Hepatocyte (in vitro differentiated cells): ENCODE data around the gene BCL2A1. TPM values are rescaled to one million over a fixed set of nuclear protein-coding genes. Genes with fewer than 3 reads are reported as not detected.
A peak's percentile ranks its signal among the peaks of the same experiment; 100 is the strongest.
"Not testable (repeated sequence)": the region's sequence is repeated elsewhere in the genome, so short reads cannot be mapped to it uniquely, and the experiment has no call there.

Source experiments
- DNase-seq: peaks from one replicate; pipeline ENCODE4 v3.0.0-alpha.2; 2016; ENCODE audit warnings: low spot score
- H2AFZ ChIP-seq: fragments of 200-600 bp; sonication (generic); 2 replicates; pipeline ENCODE4 v1.6.0; 2016; ENCODE audit warnings: antibody characterized with exemption, mild to moderate bottlenecking
- H3K27ac ChIP-seq: fragments of 200-600 bp; sonication (generic); 2 replicates; pipeline ENCODE4 v1.5.1; 2016; ENCODE audit warnings: mild to moderate bottlenecking
- H3K27me3 ChIP-seq: fragments of 200-600 bp; sonication (generic); 2 replicates; pipeline ENCODE4 v1.6.1; 2016
- H3K36me3 ChIP-seq: fragments of 200-600 bp; sonication (generic); replicated peaks from 2 replicates; pipeline ENCODE4 v1.5.1; 2016; ENCODE audit warnings: low read depth; ENCODE audit not compliant: insufficient read depth
- H3K4me1 ChIP-seq: fragments of 200-600 bp; sonication (generic); 2 replicates; pipeline ENCODE4 v1.5.1; 2016; ENCODE audit warnings: mild to moderate bottlenecking, moderate library complexity; ENCODE audit not compliant: insufficient read depth
- H3K4me2 ChIP-seq: fragments of 200-600 bp; sonication (generic); 2 replicates; pipeline ENCODE4 v1.6.0; 2016
- H3K4me3 ChIP-seq: fragments of 200-600 bp; sonication (generic); 2 replicates; pipeline ENCODE4 v1.5.1; 2016; ENCODE audit warnings: mild to moderate bottlenecking
- H3K79me2 ChIP-seq: fragments of 200-600 bp; sonication (generic); 2 replicates; pipeline ENCODE4 v1.6.0; 2017; ENCODE audit warnings: mild to moderate bottlenecking
- H3K9me2 ChIP-seq: fragments of 200-600 bp; sonication (generic); replicated peaks from 2 replicates; pipeline ENCODE4 v1.6.0; 2017; ENCODE audit warnings: mild to moderate bottlenecking; ENCODE audit not compliant: insufficient read depth
- H3K9me3 ChIP-seq: fragments of 200-600 bp; sonication (generic); 2 replicates; pipeline ENCODE4 v1.5.1; 2016; ENCODE audit warnings: low read depth, mild to moderate bottlenecking
- H4K20me1 ChIP-seq: fragments of 200-600 bp; sonication (generic); 2 replicates; pipeline ENCODE4 v1.6.0; 2016; ENCODE audit warnings: mild to moderate bottlenecking; ENCODE audit not compliant: insufficient read depth, poor library complexity, severe bottlenecking
- EZH2 ChIP-seq: fragments of 200-600 bp; sonication (generic); IDR thresholded peaks from 2 replicates; pipeline ENCODE4 v1.6.1; 2016; ENCODE audit warnings: antibody characterized with exemption, mild to moderate bottlenecking, borderline replicate concordance
- EZH2phosphoT487 ChIP-seq: fragments of 200-600 bp; sonication (generic); IDR thresholded peaks from one replicate; pipeline ENCODE4 v1.6.1; 2018; ENCODE audit warnings: antibody characterized with exemption, mild to moderate bottlenecking, low read depth, moderate library complexity; ENCODE audit not compliant: unreplicated experiment, severe bottlenecking
- WGBS: methylation state at CpG from one replicate; pipeline ENCODE4 v1.1.6; 2016; ENCODE audit warnings: low lambda C conversion rate; ENCODE audit errors: missing lambda C conversion rate; 5-methylcytosine and 5-hydroxymethylcytosine counted together
- polyA plus RNA-seq: library from polyadenylated mRNA; unstranded; fragments of >200 nt; fragmentation: Nextera tagmentation; extraction: Ambion mirVana; gene quantifications from 2 replicates; pipeline ENCODE4 v1.2.1, GENCODE V29; 2016
- total RNA-seq: library from RNA; depleted of rRNA; stranded (reverse); fragments of >200 nt; gene quantifications from 2 replicates; pipeline ENCODE4 v1.2.3, GENCODE V29; 2014
- TF ChIP-seq, protein P1 (sequence below): fragments of 200-600 bp; sonication (generic); IDR thresholded peaks from 2 replicates; pipeline ENCODE4 v1.5.1; 2016; ENCODE audit warnings: antibody characterized with exemption, mild to moderate bottlenecking; ENCODE audit not compliant: poor library complexity

Gene BCL2A1
- total and polyA plus RNA-seq, 2 experiments from 2014 or later, result 9.9 to 11.1 TPM

DNA sequence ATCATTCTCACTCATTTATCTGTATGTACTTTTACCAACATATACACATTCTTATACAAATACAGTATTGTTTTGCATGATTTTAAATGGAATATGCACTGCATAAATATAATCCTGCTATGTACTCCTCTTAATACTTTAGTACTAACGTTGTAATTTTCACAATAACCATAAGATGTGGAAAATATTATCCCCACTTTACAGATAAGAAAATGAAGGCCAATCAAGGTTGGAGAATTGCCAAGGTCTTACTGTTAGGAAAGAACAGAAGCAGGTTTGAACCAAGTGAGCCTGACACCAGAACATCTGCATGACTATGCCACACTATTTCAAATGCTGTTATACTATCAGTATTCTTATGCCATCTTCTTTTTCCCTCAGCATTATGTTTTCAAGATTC is 32.9 kb downstream of the BCL2A1 start:
- TF ChIP-seq, protein P1, sequence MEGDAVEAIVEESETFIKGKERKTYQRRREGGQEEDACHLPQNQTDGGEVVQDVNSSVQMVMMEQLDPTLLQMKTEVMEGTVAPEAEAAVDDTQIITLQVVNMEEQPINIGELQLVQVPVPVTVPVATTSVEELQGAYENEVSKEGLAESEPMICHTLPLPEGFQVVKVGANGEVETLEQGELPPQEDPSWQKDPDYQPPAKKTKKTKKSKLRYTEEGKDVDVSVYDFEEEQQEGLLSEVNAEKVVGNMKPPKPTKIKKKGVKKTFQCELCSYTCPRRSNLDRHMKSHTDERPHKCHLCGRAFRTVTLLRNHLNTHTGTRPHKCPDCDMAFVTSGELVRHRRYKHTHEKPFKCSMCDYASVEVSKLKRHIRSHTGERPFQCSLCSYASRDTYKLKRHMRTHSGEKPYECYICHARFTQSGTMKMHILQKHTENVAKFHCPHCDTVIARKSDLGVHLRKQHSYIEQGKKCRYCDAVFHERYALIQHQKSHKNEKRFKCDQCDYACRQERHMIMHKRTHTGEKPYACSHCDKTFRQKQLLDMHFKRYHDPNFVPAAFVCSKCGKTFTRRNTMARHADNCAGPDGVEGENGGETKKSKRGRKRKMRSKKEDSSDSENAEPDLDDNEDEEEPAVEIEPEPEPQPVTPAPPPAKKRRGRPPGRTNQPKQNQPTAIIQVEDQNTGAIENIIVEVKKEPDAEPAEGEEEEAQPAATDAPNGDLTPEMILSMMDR, result no peak
- TF ChIP-seq EZH2, result no peak
- no peak for TF ChIP-seq EZH2phosphoT487
- H3K9me2 ChIP-seq, result no peaks in the 10 kb centered on the region
- WGBS, result 39% methylated on average over 1 of the region's 1 CpG

GRCh38 chr15:79935556-79936201 is 35.3 kb downstream of the BCL2A1 start:
- not testable (repeated sequence) for H3K79me2 ChIP-seq, H3K9me3 ChIP-seq, H3K4me3 ChIP-seq, H3K9me2 ChIP-seq, H3K36me3 ChIP-seq, H4K20me1 ChIP-seq, H3K27me3 ChIP-seq
- peaks cover 11% of the 10 kb centered on the region for H3K4me1 ChIP-seq
- peak overlapping the region; percentile 74 for H3K27ac ChIP-seq
- peak; percentile 31 for DNase-seq
- WGBS, result 19% methylated on average over 7 of the region's 7 CpGs
- peak overlapping the region; percentile 52 for H3K4me2 ChIP-seq
- peak overlapping the region; percentile 64 for H2AFZ ChIP-seq

More for the DNA sequence above, 32.9 kb downstream of the BCL2A1 start:
- Histone ChIP-seq H4K20me1 (no peaks in the 10 kb centered on the region), H3K27ac (no peak overlapping the region), H3K9me3 (no peaks in the 10 kb centered on the region), H3K36me3 (no peaks in the 10 kb centered on the region), H3K79me2 (no peaks in the 10 kb centered on the region), H3K4me3 (no peak overlapping the region), H3K4me1 (peaks cover 11% of the 10 kb centered on the region), H2AFZ (no peak overlapping the region), H3K27me3 (no peaks in the 10 kb centered on the region), H3K4me2 (no peak overlapping the region)
- DNase-seq, result no peak

DNA sequence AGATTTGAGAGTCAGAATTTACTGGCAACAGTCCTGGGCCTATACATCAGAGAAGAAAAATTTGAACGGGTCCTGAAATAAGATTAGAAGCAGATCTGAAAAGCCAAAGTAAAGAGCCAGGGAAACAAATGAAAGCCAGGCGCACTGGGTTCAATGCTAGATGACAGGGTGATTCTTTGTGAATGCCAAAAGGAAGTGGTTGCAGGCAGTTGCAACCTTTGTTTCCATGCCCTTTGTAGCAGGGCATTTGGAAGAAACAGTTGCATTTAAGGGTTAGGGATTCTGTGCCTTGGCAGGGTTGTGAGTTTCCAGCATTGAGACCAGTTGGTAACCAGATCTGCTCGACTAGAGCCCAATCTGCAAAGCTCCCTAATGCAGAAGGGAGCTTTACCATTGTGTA is 37.8 kb downstream of the BCL2A1 start:
- Histone ChIP-seq H4K20me1 (no peaks in the 10 kb centered on the region), H3K4me3 (no peak overlapping the region), H3K27me3 (no peaks in the 10 kb centered on the region), H2AFZ (no peak overlapping the region), H3K27ac (no peak overlapping the region), H3K9me2 (no peaks in the 10 kb centered on the region), H3K79me2 (no peaks in the 10 kb centered on the region), H3K4me2 (no peak overlapping the region), H3K4me1 (peaks cover 11% of the 10 kb centered on the region), H3K36me3 (no peaks in the 10 kb centered on the region), H3K9me3 (no peaks in the 10 kb centered on the region)
- TF ChIP-seq EZH2 (no peak), EZH2phosphoT487 (no peak)
- TF ChIP-seq, protein P1, result no peak
- DNase-seq, result no peak
- WGBS, result 55% methylated on average over 3 of the region's 3 CpGs

DNA sequence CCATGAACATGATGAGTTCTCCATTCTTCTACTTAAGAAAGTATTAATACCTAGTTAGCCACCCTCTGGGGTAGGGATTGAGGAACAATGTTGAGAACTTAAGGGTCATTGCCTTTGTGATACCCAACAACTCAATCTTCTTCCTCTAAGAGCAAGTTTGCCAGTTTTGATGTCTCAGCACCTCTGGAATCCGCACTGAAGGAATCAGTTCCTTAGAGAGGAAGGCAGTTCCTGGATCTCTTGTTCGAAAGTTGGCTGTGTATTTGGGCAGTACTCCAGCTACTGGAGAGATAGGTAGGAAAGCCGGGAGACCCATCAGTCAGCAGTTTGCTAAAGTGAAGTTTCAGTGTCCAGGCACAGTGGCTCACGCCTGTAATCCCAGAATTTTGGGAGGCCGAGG is 38.5 kb downstream of the BCL2A1 start:
- Histone ChIP-seq H3K4me2 (no peak overlapping the region), H3K27me3 (no peaks in the 10 kb centered on the region), H3K27ac (no peak overlapping the region), H3K9me2 (no peaks in the 10 kb centered on the region), H3K4me1 (peaks cover 11% of the 10 kb centered on the region), H4K20me1 (no peaks in the 10 kb centered on the region), H2AFZ (no peak overlapping the region), H3K36me3 (no peaks in the 10 kb centered on the region), H3K9me3 (no peaks in the 10 kb centered on the region), H3K79me2 (no peaks in the 10 kb centered on the region), H3K4me3 (no peak overlapping the region)
- DNase-seq, result no peak
- WGBS, result 73% methylated on average over 5 of the region's 5 CpGs
- TF ChIP-seq EZH2phosphoT487 (no peak), EZH2 (no peak)
- TF ChIP-seq, protein P1, result no peak
